Stomach (tissue), 9 donors: ENCODE results near the gene TEX48. TPM values are rescaled to one million over a fixed set of nuclear protein-coding genes. Genes with fewer than 3 reads are reported as not detected.

Experiments
- DNase-seq, 2 donors: peaks; one replicate each; pipeline versions ENCODE4 v3.0.0 to v3.0.0-alpha.2; 2013 to 2019
- H3K27ac ChIP-seq, 5 donors: fragments of 200-600 bp in 4 of 5; sonication (generic) in 4 of 5; one replicate each; pipeline ENCODE4 v1.5.1; 2013 to 2019; ENCODE audit warnings: mild to moderate bottlenecking in 1 of 5, moderate library complexity in 1 of 5
- H3K27me3 ChIP-seq, 3 donors: fragments of 200-600 bp; sonication (generic); one replicate each; pipeline ENCODE4 v1.5.1; 2017 to 2019; ENCODE audit warnings: mixed run types in 1 of 3
- H3K36me3 ChIP-seq, 4 donors: fragments of 200-600 bp; sonication (generic); 1 replicate in 3 of 4; 2 replicates in 1 of 4; pipeline ENCODE4 v1.5.1; 2016 to 2019
- H3K4me1 ChIP-seq, 4 donors: fragments of 200-600 bp; sonication (generic); one replicate each; pipeline ENCODE4 v1.5.1; 2016 to 2019
- H3K4me3 ChIP-seq, 4 donors: fragments of 200-600 bp; sonication (generic) in 3 of 4; one replicate each; pipeline ENCODE4 v1.5.1; 2016 to 2019; ENCODE audit warnings: mild to moderate bottlenecking in 1 of 4
- H3K9me3 ChIP-seq, 4 donors: fragments of 200-600 bp; sonication (generic); one replicate each; pipeline ENCODE4 v1.5.1; 2016 to 2019
- CTCF ChIP-seq, 7 experiments: fragments of 450-650 bp in 4 of 7; fragments of 200-600 bp in 3 of 7; sonication (generic) in 3 of 7; IDR thresholded peaks; one replicate each; pipeline ENCODE4 v1.5.1; 2016 to 2019; ENCODE audit warnings: antibody characterized with exemption in 7 of 7, control low read depth in 2 of 7, mild to moderate bottlenecking in 1 of 7
- EP300 ChIP-seq: sonication (generic); formaldehyde crosslinking; IDR thresholded peaks from one replicate; pipeline ENCODE4 v1.6.1; 2017; ENCODE audit warnings: antibody characterized with exemption
- POLR2A ChIP-seq, 4 donors: fragments of 450-650 bp; IDR thresholded peaks; one replicate each; pipeline ENCODE4 v1.6.1; 2016; ENCODE audit warnings: antibody characterized with exemption in 4 of 4, control low read depth in 2 of 4, mild to moderate bottlenecking in 1 of 4, moderate library complexity in 1 of 4
- POLR2AphosphoS5 ChIP-seq, 3 donors: sonication (generic); formaldehyde crosslinking; IDR thresholded peaks; one replicate each; pipeline ENCODE4 v1.6.1; 2016; ENCODE audit warnings: antibody characterized with exemption in 3 of 3
- WGBS, 5 donors: extraction: QIAGEN DNeasy Blood & Tissue Kit in 3 of 5; methylation state at CpG; one replicate each; pipeline versions ENCODE4 v1.1.5 to v1.1.7; 2013 to 2018; 5-methylcytosine and 5-hydroxymethylcytosine counted together
- intact Hi-C: fragments of 100-400 bp; cut with DNase I; formaldehyde crosslinking; loops from one replicate; pipeline ENCODE4 v1.15.1; 2023; ENCODE audit warnings: low total_unique reads
- polyA plus RNA-seq, 3 donors: library from polyadenylated mRNA; stranded (reverse); fragments of 200-250 nt; gene quantifications; one replicate each; pipeline ENCODE4 v1.2.3, GENCODE V29; 2013
- total RNA-seq, 5 donors: library from RNA; depleted of rRNA; stranded (reverse); fragments of >200 nt; gene quantifications; one replicate each; pipeline versions ENCODE4 v1.1.0 to v1.2.3, GENCODE V29; 2014 to 2016
- donor health status: healthy with polysubstance abuse.
- donor health status: Bipolar disorder and iron deficiency.
- donor health status: healthy.

Gene TEX48
- total and polyA plus RNA-seq, 8 donors, result not detected

- H3K27me3 ChIP-seq, result no peaks in the 10 kb centered on the region
- TF ChIP-seq CTCF (IDR thresholded peaks at IDR 0.05) (no peak), POLR2AphosphoS5 (IDR thresholded peaks at IDR 0.05) (no peak), POLR2A (IDR thresholded peaks at IDR 0.05) (no peak)
- H3K27ac ChIP-seq, result no peak overlapping the region
- no peaks in the 10 kb centered on the region for H3K36me3 ChIP-seq
- no peak for DNase-seq
- intact Hi-C loops, result no loop called here
- WGBS, 5 donors, result 90 to 97% (median 94%) methylated on average over 4 of the region's 4 CpGs
- H3K9me3 ChIP-seq, result no peaks in the 10 kb centered on the region
- no peaks in the 10 kb centered on the region for H3K4me1 ChIP-seq
- H3K4me3 ChIP-seq, result no peak overlapping the region
Observed at GRCh38 chr9:114688379-114688778, 6.4 kb upstream of the TEX48 start.

- Histone ChIP-seq H3K27me3 (no peaks in the 10 kb centered on the region), H3K4me1 (peaks cover 0 to under 1% (median 0%) of the 10 kb centered on the region in 4 donors), H3K27ac (no peak overlapping the region), H3K36me3 (no peaks in the 10 kb centered on the region), H3K4me3 (no peak overlapping the region), H3K9me3 (no peaks in the 10 kb centered on the region)
- no peak for DNase-seq
- no peak for TF ChIP-seq CTCF (IDR thresholded peaks at IDR 0.05)
- TF ChIP-seq POLR2A (IDR thresholded peaks at IDR 0.05), result no peak
- TF ChIP-seq POLR2AphosphoS5 (IDR thresholded peaks at IDR 0.05), result no peak
- TF ChIP-seq EP300, result no peak
- intact Hi-C loops, result no loop called here
Observed at GRCh38 chr9:114687034-114687433, 5.0 kb upstream of the TEX48 start.

GRCh38 chr9:114685951-114686350, 4.0 kb upstream of the TEX48 start:
- no peak for DNase-seq
- intact Hi-C loops, result no loop called here
- Histone ChIP-seq H3K9me3 (no peaks in the 10 kb centered on the region), H3K4me3 (no peak overlapping the region), H3K27me3 (no peaks in the 10 kb centered on the region), H3K4me1 (peaks cover 0 to 6% (median 0%) of the 10 kb centered on the region in 4 donors), H3K36me3 (no peaks in the 10 kb centered on the region), H3K27ac (no peak overlapping the region)
- TF ChIP-seq POLR2AphosphoS5 (IDR thresholded peaks at IDR 0.05) (no peak), EP300 (no peak), POLR2A (IDR thresholded peaks at IDR 0.05) (no peak), CTCF (IDR thresholded peaks at IDR 0.05) (no peak)
- WGBS, 5 donors, result 74 to 89% (median 87%) methylated on average over 5 of the region's 5 CpGs

GRCh38 chr9:114684036-114684435, 2.0 kb upstream of the TEX48 start:
- Histone ChIP-seq H3K9me3 (no peaks in the 10 kb centered on the region), H3K27me3 (no peaks in the 10 kb centered on the region), H3K4me3 (no peak overlapping the region), H3K4me1 (peaks cover 0 to 6% (median 0%) of the 10 kb centered on the region in 4 donors), H3K36me3 (no peaks in the 10 kb centered on the region), H3K27ac (no peak overlapping the region)
- intact Hi-C loops, result no loop called here
- no peak for DNase-seq
- WGBS, 5 donors, result 75 to 87% (median 84%) methylated on average over 6 of the region's 6 CpGs
- no peak for TF ChIP-seq EP300
- no peak for TF ChIP-seq CTCF (IDR thresholded peaks at IDR 0.05)
- no peak for TF ChIP-seq POLR2A (IDR thresholded peaks at IDR 0.05)
- TF ChIP-seq POLR2AphosphoS5 (IDR thresholded peaks at IDR 0.05), result no peak
